Brain microvascular endothelial cell (primary cell): ENCODE data around the gene FRMPD4.

Experiments used
- DNase-seq: peaks from one replicate; pipeline ENCODE4 v3.0.0-alpha.2; 2020
- H3K27ac ChIP-seq: fragments of 250-450 bp; sonication (Bioruptor Pico); 2 replicates; pipeline ENCODE4 v1.5.1; 2020; ENCODE audit warnings: mild to moderate bottlenecking, moderate library complexity
- H3K27me3 ChIP-seq: fragments of 250-450 bp; sonication (Bioruptor Pico); replicated peaks from 2 replicates; pipeline ENCODE4 v1.5.1; 2020; ENCODE audit warnings: mild to moderate bottlenecking
- H3K36me3 ChIP-seq: fragments of 250-450 bp; sonication (Bioruptor Pico); replicated peaks from 2 replicates; pipeline ENCODE4 v1.5.1; 2020; ENCODE audit warnings: mild to moderate bottlenecking
- H3K4me3 ChIP-seq: 2 replicates; pipeline ENCODE4 v1.5.1; 2011; ENCODE audit warnings: low read depth, mild to moderate bottlenecking, control low read depth, low read length, moderate library complexity
- CTCF ChIP-seq: IDR thresholded peaks from 2 replicates; pipeline ENCODE4 v1.5.1; 2011; ENCODE audit warnings: low read depth, mild to moderate bottlenecking, moderate library complexity, low read length, control low read depth, inconsistent platforms; ENCODE audit errors: missing control alignments
- in situ Hi-C: cut with HindIII; loops from 2 replicates; pipeline ENCODE4 v1.10.0; 2017; ENCODE audit warnings: low sequenced_read_pairs, low pct_ligation_motif_present

FRMPD4 gene

DNA sequence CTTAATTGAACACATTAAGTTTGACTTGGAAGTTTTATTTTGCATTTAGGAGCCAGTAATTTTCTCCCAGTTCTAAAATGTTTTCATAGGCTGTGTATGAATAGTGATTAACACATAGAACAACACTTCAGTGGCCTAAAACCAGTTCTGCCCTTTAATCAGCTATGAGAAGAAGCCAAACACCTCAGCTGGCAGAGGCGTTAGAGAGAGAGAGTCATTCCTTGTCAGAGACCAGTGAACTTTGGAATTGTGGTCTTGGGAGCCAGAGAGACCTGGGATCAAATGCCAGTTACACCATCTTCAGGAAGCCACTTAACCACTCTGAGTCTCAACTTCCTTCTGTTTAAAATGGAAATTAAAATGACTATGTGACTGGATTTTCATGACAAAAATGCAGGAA lies 613.6 kb downstream of the FRMPD4 start:
- Histone ChIP-seq H3K36me3 (no peaks in the 10 kb centered on the region), H3K4me3 (no peak overlapping the region), H3K27ac (no peak overlapping the region), H3K27me3 (no peaks in the 10 kb centered on the region)
- in situ Hi-C loops = no loop called here
- DNase-seq = no peak
- no peak for TF ChIP-seq CTCF

DNA sequence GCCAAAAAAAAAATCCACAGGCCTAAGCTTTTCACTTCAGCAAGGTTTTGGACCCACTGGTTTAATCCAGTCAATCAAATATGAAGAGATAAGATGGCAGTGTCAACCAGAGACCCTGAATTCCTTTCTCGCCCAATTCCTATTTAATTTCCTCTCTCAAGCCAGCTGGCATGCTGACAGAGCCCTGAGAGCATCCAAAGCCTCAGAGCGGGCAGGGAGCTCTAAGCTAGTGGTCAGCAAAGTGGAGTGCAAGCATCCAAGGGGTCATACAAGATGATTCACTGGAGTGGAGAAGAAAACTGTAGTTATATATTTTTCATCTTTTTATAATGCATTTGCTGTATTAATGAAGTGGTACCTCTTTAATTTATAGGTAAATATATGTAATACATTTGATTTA lies 615.1 kb downstream of the FRMPD4 start:
- H3K27me3 ChIP-seq = no peaks in the 10 kb centered on the region
- TF ChIP-seq CTCF = no peak
- no peak for DNase-seq
- H3K36me3 ChIP-seq = no peaks in the 10 kb centered on the region
- in situ Hi-C loops = no loop called here
- no peak overlapping the region for H3K27ac ChIP-seq
- H3K4me3 ChIP-seq = no peak overlapping the region

DNA sequence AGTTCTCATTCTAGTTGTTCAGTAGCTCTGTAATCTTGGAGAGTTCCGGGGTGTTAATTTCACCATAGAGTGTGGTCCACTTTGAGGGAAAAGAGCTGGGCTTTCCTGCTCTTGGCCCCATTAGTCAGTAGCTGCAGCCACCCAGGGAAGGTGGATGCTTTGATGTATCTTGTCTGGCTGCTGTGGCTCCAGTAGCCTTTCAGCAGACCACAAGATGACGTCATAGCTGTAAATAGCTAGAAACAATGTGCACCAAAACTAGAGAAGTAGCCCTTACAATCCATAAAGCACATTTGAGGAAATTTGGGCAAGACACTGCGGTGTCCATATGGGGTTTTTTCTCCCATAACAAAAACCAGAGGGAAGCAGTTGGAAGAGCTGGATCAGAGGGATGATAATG lies 620.0 kb downstream of the FRMPD4 start:
- no peak overlapping the region for H3K4me3 ChIP-seq

GRCh38 chrX:12767856-12768255 lies 629.6 kb downstream of the FRMPD4 start:
- H3K27ac ChIP-seq = no peak overlapping the region
- no peak for DNase-seq
- H3K27me3 ChIP-seq = no peaks in the 10 kb centered on the region
- no peaks in the 10 kb centered on the region for H3K36me3 ChIP-seq
- TF ChIP-seq CTCF = no peak
- no peak overlapping the region for H3K4me3 ChIP-seq
- in situ Hi-C loops = no loop called here

More for the DNA sequence above, 620.0 kb downstream of the FRMPD4 start:
- H3K27ac ChIP-seq = no peak overlapping the region
- TF ChIP-seq CTCF = no peak
- no peak for DNase-seq
- H3K36me3 ChIP-seq = no peaks in the 10 kb centered on the region
- in situ Hi-C loops = no loop called here
- no peaks in the 10 kb centered on the region for H3K27me3 ChIP-seq

DNA sequence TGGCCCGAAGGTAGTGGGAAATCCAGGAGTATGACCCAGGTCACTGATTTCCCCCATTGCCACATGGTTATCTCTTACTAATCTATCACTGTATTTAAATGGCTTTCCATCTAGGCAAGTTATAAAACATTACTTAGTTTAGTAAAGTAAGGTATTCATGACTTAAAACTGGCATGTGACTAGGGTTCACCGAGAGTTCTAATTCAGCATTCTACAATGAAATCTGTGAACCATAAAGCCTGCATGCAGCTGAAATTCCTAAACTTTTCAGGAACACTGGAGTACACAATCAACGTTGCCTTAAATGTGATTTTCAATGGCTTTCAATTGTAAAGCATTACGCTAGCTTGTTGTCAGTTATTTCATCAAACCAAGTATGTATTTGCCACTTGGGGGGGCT lies 630.2 kb downstream of the FRMPD4 start:
- H3K36me3 ChIP-seq = no peaks in the 10 kb centered on the region
- H3K27ac ChIP-seq = no peak overlapping the region
- DNase-seq = no peak
- H3K4me3 ChIP-seq = no peak overlapping the region
- TF ChIP-seq CTCF = no peak
- H3K27me3 ChIP-seq = no peaks in the 10 kb centered on the region
- in situ Hi-C loops = no loop called here

DNA sequence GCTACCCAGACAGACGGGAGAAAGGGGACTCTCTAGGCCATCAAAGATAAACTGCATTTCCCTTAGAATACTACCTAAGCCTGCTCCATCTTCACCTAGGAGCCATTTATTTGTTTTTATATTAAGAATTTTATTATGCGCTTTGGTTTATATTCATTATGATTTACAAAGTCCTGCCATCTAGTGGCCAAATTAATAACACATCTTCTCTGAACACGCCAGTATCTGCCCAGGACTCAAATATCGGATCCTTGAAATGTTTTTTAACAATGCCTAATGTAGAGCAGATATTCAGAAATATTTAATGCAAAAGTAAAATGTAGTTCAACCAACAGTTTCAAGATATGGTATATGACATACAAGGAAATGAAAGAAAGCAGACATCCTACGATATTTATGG lies 632.2 kb downstream of the FRMPD4 start:
- TF ChIP-seq CTCF = peak; percentile 45
- Histone ChIP-seq H3K27ac (no peak overlapping the region), H3K27me3 (no peaks in the 10 kb centered on the region), H3K4me3 (no peak overlapping the region), H3K36me3 (no peaks in the 10 kb centered on the region)
- DNase-seq = no peak
- in situ Hi-C loops = no loop called here
